SU-DHL-6 (cell line): ENCODE data around the gene CC2D1A.

Experiments used
- CTCF ChIP-seq: fragments of 200-600 bp; sonication (generic); IDR thresholded peaks from one replicate; pipeline ENCODE4 v1.5.1; 2017; ENCODE audit warnings: antibody characterized with exemption, mild to moderate bottlenecking, low read length, moderate library complexity; ENCODE audit not compliant: insufficient read depth, poor library complexity, severe bottlenecking
- EZH2phosphoT487 ChIP-seq: fragments of 200-600 bp; sonication (generic), shearing (Covaris generic); conservative IDR thresholded peaks from 2 replicates; pipeline ENCODE4 v1.6.1; 2018; ENCODE audit warnings: mild to moderate bottlenecking, antibody characterized with exemption, low read length, moderate library complexity, mixed read lengths

- TF ChIP-seq EZH2phosphoT487 (no peak), CTCF (no peak)
These were observed 909 bp downstream of the CC2D1A start for GRCh38 chr19:13906910-13907309.
